ENCODE results near the gene ALDH1L1. TPM values are rescaled to one million over a fixed set of nuclear protein-coding genes. Genes with fewer than 3 reads are reported as not detected.
A peak's percentile ranks its signal among the peaks of the same experiment; 100 is the strongest.
"Not testable (repeated sequence)": the region's sequence is repeated elsewhere in the genome, so short reads cannot be mapped to it uniquely, and the experiment has no call there.

The ALDH1L1 gene
- total RNA-seq, 1 donor from 2014 or later: 11.1 TPM

- no peaks in the 10 kb centered on the region for H3K27me3 ChIP-seq (ENCODE audit: control insufficient read depth, insufficient read depth, low read length)
- no peaks in the 10 kb centered on the region for H3K36me3 ChIP-seq (ENCODE audit: control insufficient read depth, insufficient read depth, low read length)
- FAIRE-seq: no peak
- no peak for DNase-seq (ENCODE audit: low read depth)
- H3K4me3 ChIP-seq (ENCODE audit: low read depth, low read length): no peak overlapping the region
- no peak for TF ChIP-seq CTCF (IDR thresholded peaks at IDR 0.05; ENCODE audit: insufficient read depth, low read length, severe bottlenecking)
Measured at GRCh38 chr3:126078866-126079265, 101.5 kb downstream of the ALDH1L1 start.

- no peak for TF ChIP-seq CTCF (IDR thresholded peaks at IDR 0.05; ENCODE audit: insufficient read depth, low read length, severe bottlenecking)
- no peak for FAIRE-seq
- H3K27me3 ChIP-seq (ENCODE audit: control insufficient read depth, insufficient read depth, low read length): no peaks in the 10 kb centered on the region
Measured at GRCh38 chr3:126077754-126078153, 102.6 kb downstream of the ALDH1L1 start.

GRCh38 chr3:126076140-126076539 is 104.2 kb downstream of the ALDH1L1 start:
- FAIRE-seq (peak; percentile 32), DNase-seq (ENCODE audit: low read depth) (no peak)
- Histone ChIP-seq H3K4me3 (ENCODE audit: low read depth, low read length) (no peak overlapping the region), H3K27me3 (ENCODE audit: control insufficient read depth, insufficient read depth, low read length) (no peaks in the 10 kb centered on the region), H3K36me3 (ENCODE audit: control insufficient read depth, insufficient read depth, low read length) (no peaks in the 10 kb centered on the region)
- TF ChIP-seq CTCF (IDR thresholded peaks at IDR 0.05; ENCODE audit: insufficient read depth, low read length, severe bottlenecking): no peak

More at GRCh38 chr3:126077754-126078153, 102.6 kb downstream of the ALDH1L1 start:
- no peak for DNase-seq (ENCODE audit: low read depth)
- H3K36me3 ChIP-seq (ENCODE audit: control insufficient read depth, insufficient read depth, low read length): no peaks in the 10 kb centered on the region
- no peak overlapping the region for H3K4me3 ChIP-seq (ENCODE audit: low read depth, low read length)

GRCh38 chr3:126070146-126070545 is 110.2 kb downstream of the ALDH1L1 start:
- Histone ChIP-seq H3K27me3 (ENCODE audit: control insufficient read depth, insufficient read depth, low read length) (no peaks in the 10 kb centered on the region), H3K4me3 (ENCODE audit: low read depth, low read length) (no peak overlapping the region), H3K36me3 (ENCODE audit: control insufficient read depth, insufficient read depth, low read length) (no peaks in the 10 kb centered on the region)
- peak; percentile 23 for FAIRE-seq
- DNase-seq (ENCODE audit: low read depth): no peak
- TF ChIP-seq CTCF (IDR thresholded peaks at IDR 0.05; ENCODE audit: insufficient read depth, low read length, severe bottlenecking): no peak

- DNase-seq (ENCODE audit: low read depth): no peak
- no peak for FAIRE-seq
- TF ChIP-seq CTCF (IDR thresholded peaks at IDR 0.05; ENCODE audit: insufficient read depth, low read length, severe bottlenecking): no peak
Measured at GRCh38 chr3:126067959-126068358, 112.4 kb downstream of the ALDH1L1 start.

GRCh38 chr3:126066676-126067075 is 113.7 kb downstream of the ALDH1L1 start:
- not testable (repeated sequence) for H3K4me3 ChIP-seq (ENCODE audit: low read depth, low read length); H3K36me3 ChIP-seq (ENCODE audit: control insufficient read depth, insufficient read depth, low read length); DNase-seq (ENCODE audit: low read depth); H3K27me3 ChIP-seq (ENCODE audit: control insufficient read depth, insufficient read depth, low read length); FAIRE-seq

More at GRCh38 chr3:126067959-126068358, 112.4 kb downstream of the ALDH1L1 start:
- no peak overlapping the region for H3K4me3 ChIP-seq (ENCODE audit: low read depth, low read length)
- no peaks in the 10 kb centered on the region for H3K36me3 ChIP-seq (ENCODE audit: control insufficient read depth, insufficient read depth, low read length)
- no peaks in the 10 kb centered on the region for H3K27me3 ChIP-seq (ENCODE audit: control insufficient read depth, insufficient read depth, low read length)
